Activated naive CD8-positive, alpha-beta T cell treated with anti-CD3 and anti-CD28 coated beads, Interleukin-2, amount 50 U/mL, for 24 hours (primary cell): ENCODE measurements around the gene CDKN2B-AS1.

Experiments used
- ATAC-seq: fragments of 150-1000 bp; cut with Tn5 transposase; one replicate; pipeline ENCODE4 v1.10.0; 2021
- DNase-seq: peaks from one replicate; pipeline ENCODE4 v3.0.0; 2021
- H3K27ac Mint-ChIP-seq: one replicate; pipeline ENCODE4 v1.8.0; 2021; ENCODE audit warnings: mild to moderate bottlenecking, mixed read lengths
- H3K27me3 Mint-ChIP-seq: one replicate; pipeline ENCODE4 v1.8.0; 2021; ENCODE audit warnings: mixed read lengths
- H3K36me3 Mint-ChIP-seq: one replicate; pipeline ENCODE4 v1.8.0; 2021; ENCODE audit warnings: low read depth, mixed read lengths
- H3K4me1 Mint-ChIP-seq: one replicate; pipeline ENCODE4 v1.8.0; 2021; ENCODE audit warnings: mixed read lengths
- H3K4me3 Mint-ChIP-seq: one replicate; pipeline ENCODE4 v1.8.0; 2021; ENCODE audit warnings: mild to moderate bottlenecking, moderate library complexity, mixed read lengths
- H3K9me3 Mint-ChIP-seq: one replicate; pipeline ENCODE4 v1.8.0; 2021; ENCODE audit warnings: mixed read lengths

CDKN2B-AS1 gene

DNA sequence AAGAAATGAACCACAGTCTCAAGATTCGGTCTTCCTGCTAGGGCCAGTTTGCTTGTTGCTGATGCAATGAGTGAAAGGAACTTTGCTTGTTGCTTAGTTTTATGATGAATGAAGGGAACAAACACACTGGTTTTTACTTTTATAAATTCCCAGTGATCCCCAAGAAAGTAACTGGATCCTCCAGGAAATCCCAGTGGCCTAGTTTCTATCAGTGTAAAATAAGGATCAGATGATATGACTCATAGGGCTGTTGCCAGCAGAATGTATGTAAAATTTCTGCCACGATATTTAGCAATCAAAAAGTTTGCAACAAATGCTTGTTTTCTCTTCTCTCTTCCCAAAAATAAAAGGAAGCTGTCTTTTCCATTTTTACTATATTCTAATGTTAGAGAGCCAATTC lies 174.7 kb downstream of the CDKN2B-AS1 start:
- Mint-ChIP-seq H3K27ac (no peak overlapping the region), H3K9me3 (no peaks in the 10 kb centered on the region), H3K4me1 (peaks cover 7% of the 10 kb centered on the region), H3K4me3 (no peak overlapping the region), H3K27me3 (peaks cover 6% of the 10 kb centered on the region), H3K36me3 (no peaks in the 10 kb centered on the region)
- ATAC-seq (no peak), DNase-seq (no peak)

DNA sequence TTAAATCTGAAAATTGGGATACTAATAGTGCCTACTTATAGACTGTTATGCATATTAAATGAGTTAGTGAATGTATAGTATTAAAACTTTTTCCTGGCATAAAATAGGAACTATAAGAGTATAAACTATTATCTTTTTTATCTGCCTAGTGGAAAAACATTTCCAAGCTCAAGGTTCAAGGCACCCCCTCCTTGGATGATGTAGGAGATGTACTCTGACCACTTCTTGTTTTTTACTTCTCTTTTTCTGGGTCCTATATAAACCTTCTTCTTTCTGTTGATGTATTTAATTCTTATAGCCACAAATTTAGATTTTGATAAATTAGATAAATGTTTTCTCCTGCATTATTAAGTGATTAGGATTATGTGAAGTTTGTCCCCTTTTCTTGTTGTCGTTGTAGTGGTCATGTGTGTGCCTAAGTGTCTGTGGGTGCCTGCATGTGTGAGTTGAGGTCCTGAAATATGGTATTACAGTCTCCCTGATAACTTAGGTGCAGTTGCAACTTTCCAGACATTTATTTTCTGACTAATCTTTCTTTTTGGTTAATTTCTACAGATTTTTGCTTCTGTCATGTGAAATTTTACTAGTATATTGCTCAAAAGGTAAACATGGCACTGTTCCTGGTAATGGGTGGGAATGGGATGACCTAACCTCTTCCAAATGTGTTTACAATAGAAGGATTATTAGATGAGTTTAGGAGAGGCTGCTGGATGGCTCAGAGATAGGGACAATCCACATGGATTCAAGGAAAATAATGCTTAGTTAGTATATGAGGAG lies 175.3 kb downstream of the CDKN2B-AS1 start:
- ATAC-seq (no peak), DNase-seq (no peak)
- no peaks in the 10 kb centered on the region for H3K9me3 Mint-ChIP-seq
- peaks cover 8% of the 10 kb centered on the region for H3K4me1 Mint-ChIP-seq
- H3K27me3 Mint-ChIP-seq, result peaks cover 6% of the 10 kb centered on the region
- H3K36me3 Mint-ChIP-seq, result no peaks in the 10 kb centered on the region
- H3K4me3 Mint-ChIP-seq, result no peak overlapping the region
- no peak overlapping the region for H3K27ac Mint-ChIP-seq
